A549 (cell line): ENCODE data around the gene GPR137B. TPM values are rescaled to one million over a fixed set of nuclear protein-coding genes. Genes with fewer than 3 reads are reported as not detected.

ENCODE experiments used
- ATAC-seq, 2 experiments: fragments of 200-7000 bp in 1 of 2; fragments of >200 bp in 1 of 2; cut with Nextera tagmentation in 1 of 2; cut with Tn5 transposase in 1 of 2; 3 replicates each; pipeline versions ENCODE4 v1.8.0 to v1.9.1; 2018 to 2020; ENCODE audit warnings: mild to moderate bottlenecking in 1 of 2, moderate library complexity in 1 of 2
- CTCF ChIA-PET: fragments of 300-600 bp; sonication (Branson Sonifier 250); formaldehyde crosslinking; extraction: SDS; loops from one replicate; lab custom pipeline; 2021; ENCODE audit warnings: antibody characterized with exemption, inconsistent platforms; lab: Yijun Ruan, JAX
- POLR2A ChIA-PET: fragments of 350-600 bp; formaldehyde crosslinking; extraction: SDS; loops from one replicate; lab custom pipeline; 2021; ENCODE audit warnings: antibody characterized with exemption, inconsistent platforms; lab: Yijun Ruan, JAX
- DNase-seq, 2 experiments: peaks; one replicate each; pipeline versions ENCODE4 v3.0.0 to v3.0.0-alpha.2; 2011 to 2016; ENCODE audit warnings: low read depth in 1 of 2, low spot score in 1 of 2
- FAIRE-seq: peaks from 2 replicates; lab custom pipeline; 2011; peaks lifted over from hg19 to GRCh38; lab: Jason Lieb, UNC
- H3K27ac ChIP-seq, 2 experiments: fragments of >200 bp; sonication (Bioruptor Twin); formaldehyde crosslinking; 3 replicates each; pipeline ENCODE4 v1.5.1; 2016 to 2017
- H3K4me1 ChIP-seq: fragments of >200 bp; sonication (Bioruptor Twin); formaldehyde crosslinking; 3 replicates; pipeline ENCODE4 v1.6.1; 2016
- H3K4me2 ChIP-seq: fragments of >200 bp; sonication (Bioruptor Twin); formaldehyde crosslinking; 3 replicates; pipeline ENCODE4 v1.6.1; 2016
- H3K4me3 ChIP-seq: fragments of >200 bp; sonication (Bioruptor Twin); formaldehyde crosslinking; 3 replicates; pipeline ENCODE4 v1.5.1; 2016
- H3K9me3 ChIP-seq: fragments of >200 bp; sonication (Bioruptor Twin); formaldehyde crosslinking; 3 replicates; pipeline ENCODE4 v1.6.1; 2016
- BHLHE40 ChIP-seq: IDR thresholded peaks from 2 replicates; pipeline ENCODE4 v1.6.1; 2012; ENCODE audit warnings: low read depth, low read length, inconsistent platforms
- CTCF ChIP-seq: fragments of >200 bp; sonication (Bioruptor Twin); formaldehyde crosslinking; IDR thresholded peaks from 3 replicates; pipeline ENCODE4 v1.5.1; 2016
- E2F6 ChIP-seq: IDR thresholded peaks from 2 replicates; pipeline ENCODE4 v1.6.1; 2012; ENCODE audit warnings: low read depth, borderline replicate concordance
- EHF ChIP-seq: fragments of 250-450 bp; sonication (Bioruptor Pico); IDR thresholded peaks from 2 replicates; pipeline ENCODE4 v1.5.0; 2020; ENCODE audit warnings: mild to moderate bottlenecking
- EP300 ChIP-seq, 2 experiments: fragments of >200 bp; sonication (Bioruptor Twin); formaldehyde crosslinking; IDR thresholded peaks; 2 replicates in 1 of 2; 3 replicates in 1 of 2; pipeline ENCODE4 v1.6.1; 2016 to 2017
- ESRRA ChIP-seq: fragments of 150-350 bp; IDR thresholded peaks from 2 replicates; pipeline ENCODE4 v1.6.1; 2014; ENCODE audit warnings: mild to moderate bottlenecking, low read length, borderline replicate concordance
- FOSB ChIP-seq: fragments of 250-450 bp; sonication (Bioruptor Pico); IDR thresholded peaks from 2 replicates; pipeline ENCODE4 v1.5.0; 2020; ENCODE audit warnings: mild to moderate bottlenecking, moderate library complexity
- FOXS1 ChIP-seq: fragments of 250-450 bp; sonication (Bioruptor Pico); IDR thresholded peaks from 2 replicates; pipeline ENCODE4 v1.5.0; 2020; ENCODE audit warnings: mild to moderate bottlenecking, moderate library complexity
- GATA3 ChIP-seq: IDR thresholded peaks from 2 replicates; pipeline ENCODE4 v1.6.1; 2012; ENCODE audit warnings: borderline replicate concordance
- HDAC2 ChIP-seq: fragments of 200-600 bp; sonication (generic); IDR thresholded peaks from 2 replicates; pipeline ENCODE4 v1.6.1; 2016
- HES2 ChIP-seq: fragments of >200 bp; sonication (Bioruptor Twin); formaldehyde crosslinking; IDR thresholded peaks from 2 replicates; pipeline ENCODE4 v1.6.1; 2016
- JUN ChIP-seq, 2 experiments: fragments of >200 bp; sonication (Bioruptor Twin); formaldehyde crosslinking; IDR thresholded peaks; 2 replicates in 1 of 2; 3 replicates in 1 of 2; pipeline ENCODE4 v1.6.1; 2016 to 2017
- KDM5A ChIP-seq: fragments of 200-600 bp; sonication (generic); IDR thresholded peaks from 2 replicates; pipeline ENCODE4 v1.6.1; 2016; ENCODE audit warnings: antibody characterized with exemption, mild to moderate bottlenecking
- MAFK ChIP-seq: fragments of 450-650 bp; IDR thresholded peaks from 2 replicates; pipeline ENCODE4 v1.6.1; 2014; ENCODE audit not compliant: partially characterized antibody
- MYC ChIP-seq: IDR thresholded peaks from 2 replicates; pipeline ENCODE4 v1.6.1; 2012; ENCODE audit warnings: mild to moderate bottlenecking, inconsistent platforms, low read length, improper control_type of control experiment, borderline replicate concordance
- NPAS2 ChIP-seq: fragments of 250-450 bp; sonication (Bioruptor Pico); IDR thresholded peaks from 2 replicates; pipeline ENCODE4 v1.8.0; 2022; ENCODE audit warnings: mild to moderate bottlenecking, moderate library complexity, borderline replicate concordance
- POLR2A ChIP-seq: IDR thresholded peaks from 2 replicates; pipeline ENCODE4 v1.6.1; 2012; ENCODE audit warnings: mild to moderate bottlenecking, low read length
- RAD21 ChIP-seq, 2 experiments: fragments of >200 bp in 1 of 2; sonication (Bioruptor Twin) in 1 of 2; formaldehyde crosslinking in 1 of 2; IDR thresholded peaks in 1 of 2; conservative IDR thresholded peaks in 1 of 2; 2 replicates in 1 of 2; 3 replicates in 1 of 2; pipeline ENCODE4 v1.6.1; 2012 to 2018; ENCODE audit warnings: inconsistent platforms in 1 of 2
- RARB ChIP-seq: fragments of 250-450 bp; sonication (Bioruptor Pico); IDR thresholded peaks from 2 replicates; pipeline ENCODE4 v1.8.0; 2021; ENCODE audit warnings: mild to moderate bottlenecking, moderate library complexity
- SMC3 ChIP-seq: fragments of >200 bp; sonication (Bioruptor Twin); formaldehyde crosslinking; IDR thresholded peaks from 3 replicates; pipeline ENCODE4 v1.6.1; 2018; ENCODE audit warnings: inconsistent platforms
- TFCP2L1 ChIP-seq: fragments of 250-450 bp; sonication (Bioruptor Pico); IDR thresholded peaks from 2 replicates; pipeline ENCODE4 v1.5.0; 2021; ENCODE audit warnings: mild to moderate bottlenecking
- USF2 ChIP-seq: fragments of 450-650 bp; IDR thresholded peaks from 2 replicates; pipeline ENCODE4 v1.6.1; 2014; ENCODE audit warnings: antibody characterized with exemption
- ZC3H11A ChIP-seq: fragments of 450-650 bp; IDR thresholded peaks from 2 replicates; pipeline ENCODE4 v1.6.1; 2014; ENCODE audit warnings: antibody characterized with exemption, mild to moderate bottlenecking
- ZSCAN20 ChIP-seq: fragments of 250-450 bp; sonication (Bioruptor Pico); IDR thresholded peaks from 2 replicates; pipeline ENCODE4 v1.8.0; 2022; ENCODE audit warnings: mild to moderate bottlenecking, moderate library complexity
- WGBS: methylation state at CpG from one replicate; pipeline ENCODE4 v1.1.6; 2017; ENCODE audit errors: missing lambda C conversion rate; 5-methylcytosine and 5-hydroxymethylcytosine counted together
- polyA plus RNA-seq, 4 experiments: library from polyadenylated mRNA; depleted of rRNA in 3 of 4; stranded (reverse); fragments of >200 nt; fragmentation: RNase III in 1 of 4; extraction: RNeasy Plus Mini Kit Qiagen cat#74134 plus additional on column Dnase treatment in 1 of 4; gene quantifications; 2 replicates in 3 of 4; 3 replicates in 1 of 4; pipeline ENCODE4 v1.2.3, GENCODE V29; 2011 to 2017

Gene GPR137B
- polyA plus RNA-seq, 2 of the 4 experiments (the other 2 are of a cell fraction) = 5.8 to 9.2 TPM

- Histone ChIP-seq H3K4me3 (no peak overlapping the region), H3K4me2 (peak overlapping the region; percentile 25; the same call in 1 of the 3 replicates), H3K4me1 (no peaks in the 10 kb centered on the region), H3K9me3 (no peaks in the 10 kb centered on the region), H3K27ac (no peak overlapping the region)
- DNase-seq = no peak
- ChIA-PET CTCF (interaction anchor here (0.7 to 7.7 kb wide), 11 partner anchors 11 to 1465 kb away, joined by 3 to 110 read pairs (median 3); no protein-coding TSS in a partner anchor), POLR2A (no interaction called here)
- no peak for FAIRE-seq
- WGBS = 19% methylated on average over 7 of the region's 7 CpGs
- no peak for TF ChIP-seq BHLHE40
- TF ChIP-seq TFCP2L1 (CRISPR knock-in tag) = no peak
- no peak for TF ChIP-seq POLR2A
- TF ChIP-seq E2F6 = no peak
- no peak for TF ChIP-seq ZSCAN20
- TF ChIP-seq HES2 = no peak
- TF ChIP-seq EP300 (IDR thresholded peaks at IDR 0.05) = no peak
- TF ChIP-seq JUN (IDR thresholded peaks at IDR 0.05) = no peak
- no peak for TF ChIP-seq MYC
- no peak for TF ChIP-seq ZC3H11A
- TF ChIP-seq FOSB = no peak
- TF ChIP-seq MAFK = no peak
- no peak for TF ChIP-seq HDAC2
- no peak for TF ChIP-seq FOXS1 (CRISPR knock-in tag)
- no peak for TF ChIP-seq GATA3
- no peak for TF ChIP-seq RARB
- no peak for TF ChIP-seq USF2
- no peak for TF ChIP-seq NPAS2
- ATAC-seq = no peak; a peak in 1 of 6 replicates
These were observed 39.3 kb upstream of the GPR137B start for GRCh38 chr1:236103059-236103458.

GRCh38 chr1:236103646-236104218 lies 38.6 kb upstream of the GPR137B start:
- peak overlapping the region; percentile 29; the same call in 2 of the 3 replicates for H3K4me2 ChIP-seq
- CTCF ChIA-PET = interaction anchor here (0.6 to 7.7 kb wide), 20 partner anchors 10 to 506 kb away, joined by 3 to 110 read pairs (median 4); no protein-coding TSS in a partner anchor
- no peak overlapping the region for H3K27ac ChIP-seq
- no peaks in the 10 kb centered on the region for H3K9me3 ChIP-seq
- TF ChIP-seq KDM5A (no peak), CTCF (peak; percentile 95), SMC3 (peak; percentile 82), RAD21 (conservative IDR thresholded peaks at IDR 0.05 in 1 of 2, IDR thresholded peaks at IDR 0.05 in 1 of 2) (peak; percentile 94 to 96), ESRRA (no peak), EHF (CRISPR knock-in tag) (no peak)
- 31% methylated on average over 13 of the region's 13 CpGs for WGBS
- peak; percentile 70 for FAIRE-seq
- H3K4me1 ChIP-seq = no peaks in the 10 kb centered on the region
- H3K4me3 ChIP-seq = no peak overlapping the region
- POLR2A ChIA-PET = no interaction called here
- DNase-seq = peak; percentile 58 to 85
- ATAC-seq = peak; percentile 50 to 78; a peak in 5 of 6 replicates
